Cardiac fibroblast (primary cell): ENCODE measurements around the gene CHCHD3.

Experiments
- DNase-seq, 2 donors: peaks; one replicate each; pipeline versions ENCODE4 v3.0.0 to v3.0.0-alpha.2; 2010; ENCODE audit warnings: low read depth in 2 of 2
- H3K4me3 ChIP-seq, 2 donors: replicated peaks in 1 of 2; 1 replicate in 1 of 2; 2 replicates in 1 of 2; pipeline ENCODE4 v1.5.1; 2011; ENCODE audit warnings: low read depth in 2 of 2, low read length in 2 of 2, mild to moderate bottlenecking in 2 of 2, moderate library complexity in 1 of 2
- TF ChIP-seq, protein P1 (sequence below): IDR thresholded peaks from one replicate; pipeline ENCODE4 v1.5.1; 2011; ENCODE audit warnings: low read depth, mild to moderate bottlenecking, low read length, inconsistent platforms

CHCHD3 gene

GRCh38 chr7:132805766-132806165, 276.1 kb downstream of the CHCHD3 start:
- DNase-seq, result no peak
- no peak overlapping the region for H3K4me3 ChIP-seq
- TF ChIP-seq, protein P1, sequence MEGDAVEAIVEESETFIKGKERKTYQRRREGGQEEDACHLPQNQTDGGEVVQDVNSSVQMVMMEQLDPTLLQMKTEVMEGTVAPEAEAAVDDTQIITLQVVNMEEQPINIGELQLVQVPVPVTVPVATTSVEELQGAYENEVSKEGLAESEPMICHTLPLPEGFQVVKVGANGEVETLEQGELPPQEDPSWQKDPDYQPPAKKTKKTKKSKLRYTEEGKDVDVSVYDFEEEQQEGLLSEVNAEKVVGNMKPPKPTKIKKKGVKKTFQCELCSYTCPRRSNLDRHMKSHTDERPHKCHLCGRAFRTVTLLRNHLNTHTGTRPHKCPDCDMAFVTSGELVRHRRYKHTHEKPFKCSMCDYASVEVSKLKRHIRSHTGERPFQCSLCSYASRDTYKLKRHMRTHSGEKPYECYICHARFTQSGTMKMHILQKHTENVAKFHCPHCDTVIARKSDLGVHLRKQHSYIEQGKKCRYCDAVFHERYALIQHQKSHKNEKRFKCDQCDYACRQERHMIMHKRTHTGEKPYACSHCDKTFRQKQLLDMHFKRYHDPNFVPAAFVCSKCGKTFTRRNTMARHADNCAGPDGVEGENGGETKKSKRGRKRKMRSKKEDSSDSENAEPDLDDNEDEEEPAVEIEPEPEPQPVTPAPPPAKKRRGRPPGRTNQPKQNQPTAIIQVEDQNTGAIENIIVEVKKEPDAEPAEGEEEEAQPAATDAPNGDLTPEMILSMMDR, result no peak

DNA sequence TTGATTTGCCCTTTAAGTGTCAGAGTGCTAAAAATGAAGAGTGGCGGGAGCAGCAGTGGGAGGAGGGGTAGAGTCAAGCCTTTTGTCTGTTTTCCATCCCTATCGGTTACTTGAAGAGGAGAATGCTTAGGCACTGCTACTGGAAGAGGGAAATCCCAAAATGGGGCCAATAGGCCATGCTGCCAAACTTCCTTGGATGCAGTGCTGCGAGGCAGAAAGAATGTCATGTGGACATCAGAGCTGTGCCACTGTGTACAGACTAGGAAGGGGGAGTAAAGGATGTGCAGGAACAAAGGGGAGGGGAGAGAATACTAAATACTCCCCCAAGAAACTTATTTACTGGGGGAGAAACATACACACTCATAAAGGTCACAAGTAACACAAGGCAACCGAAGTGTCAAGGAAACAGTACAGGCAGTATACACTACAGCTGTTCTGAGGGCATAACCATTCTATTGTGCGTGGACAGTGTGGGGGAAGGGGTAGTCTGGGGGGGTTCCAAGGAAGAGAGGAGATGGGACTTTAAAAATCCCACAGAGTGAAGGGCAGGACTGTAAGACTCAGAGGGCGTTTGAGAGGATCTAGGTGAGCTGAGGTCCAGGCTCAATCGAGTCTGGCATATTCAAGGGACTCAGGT, 276.9 kb downstream of the CHCHD3 start:
- no peak overlapping the region for H3K4me3 ChIP-seq
- TF ChIP-seq, protein P1, result no peak
- no peak for DNase-seq

DNA sequence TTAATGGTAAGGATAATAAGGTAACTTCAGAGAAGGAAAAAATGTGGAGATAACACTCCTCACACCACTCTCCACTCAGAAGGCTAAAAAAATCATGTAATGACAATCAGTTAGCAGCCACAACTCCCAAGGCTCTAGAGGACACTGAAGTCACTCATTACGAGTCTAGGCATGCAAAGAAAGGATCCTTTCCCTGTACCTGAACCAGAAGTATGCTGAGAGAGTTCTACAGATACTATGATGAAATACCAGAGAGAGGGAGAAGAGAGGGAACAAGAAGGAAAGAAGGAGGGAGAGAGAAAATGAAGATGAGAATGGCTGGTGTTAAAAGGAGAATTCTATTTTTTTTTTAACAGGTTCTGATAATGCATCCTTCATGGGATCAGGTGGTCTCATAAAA, 281.4 kb downstream of the CHCHD3 start:
- TF ChIP-seq, protein P1, result no peak
- no peak overlapping the region for H3K4me3 ChIP-seq
- no peak for DNase-seq

DNA sequence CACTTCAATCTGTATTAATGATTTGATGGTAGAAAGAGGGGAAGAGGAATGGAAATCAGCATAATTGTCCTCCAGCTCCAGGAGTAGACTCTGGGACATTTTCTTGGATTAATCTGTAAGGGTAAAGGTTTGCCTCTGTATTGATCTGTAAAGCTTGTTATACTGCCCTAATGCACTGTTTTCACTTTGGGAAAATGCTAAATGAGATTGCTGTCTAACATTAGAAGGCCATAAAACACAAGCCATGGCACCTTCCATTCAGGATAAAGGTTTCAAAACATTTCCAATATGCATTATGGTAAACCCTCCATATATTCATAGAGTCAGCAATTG, 282.8 kb downstream of the CHCHD3 start:
- no peak overlapping the region for H3K4me3 ChIP-seq
- no peak for DNase-seq
- TF ChIP-seq, protein P1, result no peak

GRCh38 chr7:132797152-132797551, 284.7 kb downstream of the CHCHD3 start:
- TF ChIP-seq, protein P1, result no peak
- no peak overlapping the region for H3K4me3 ChIP-seq
- no peak for DNase-seq

GRCh38 chr7:132793474-132793873, 288.4 kb downstream of the CHCHD3 start:
- peak in 1 of 2 donors; percentile 34 for DNase-seq
- no peak overlapping the region for H3K4me3 ChIP-seq
- TF ChIP-seq, protein P1, result no peak

- no peak for DNase-seq
- TF ChIP-seq, protein P1, result no peak
- no peak overlapping the region for H3K4me3 ChIP-seq
Observed at GRCh38 chr7:132791036-132791435, 290.9 kb downstream of the CHCHD3 start.
